ENCODE measurements around the gene YIF1A. TPM values are rescaled to one million over a fixed set of nuclear protein-coding genes. Genes with fewer than 3 reads are reported as not detected.

Gene YIF1A
- total RNA-seq, 1 donor, result 182 TPM

- peaks cover 36% of the 10 kb centered on the region for H3K79me2 ChIP-seq (ENCODE audit: insufficient read depth, low read length)
- H3K27me3 ChIP-seq (ENCODE audit: insufficient read depth, low read length), result no peaks in the 10 kb centered on the region
- no peak overlapping the region for H3K4me2 ChIP-seq (ENCODE audit: insufficient read depth, low read length)
- no peak overlapping the region for H3K27ac ChIP-seq (ENCODE audit: low read depth, low read length)
- DNase-seq (ENCODE audit: insufficient read length, low spot score, missing footprints), result no peak
- peaks cover 36% of the 10 kb centered on the region for H3K36me3 ChIP-seq (ENCODE audit: insufficient read depth, low read length)
- TF ChIP-seq, protein P1, sequence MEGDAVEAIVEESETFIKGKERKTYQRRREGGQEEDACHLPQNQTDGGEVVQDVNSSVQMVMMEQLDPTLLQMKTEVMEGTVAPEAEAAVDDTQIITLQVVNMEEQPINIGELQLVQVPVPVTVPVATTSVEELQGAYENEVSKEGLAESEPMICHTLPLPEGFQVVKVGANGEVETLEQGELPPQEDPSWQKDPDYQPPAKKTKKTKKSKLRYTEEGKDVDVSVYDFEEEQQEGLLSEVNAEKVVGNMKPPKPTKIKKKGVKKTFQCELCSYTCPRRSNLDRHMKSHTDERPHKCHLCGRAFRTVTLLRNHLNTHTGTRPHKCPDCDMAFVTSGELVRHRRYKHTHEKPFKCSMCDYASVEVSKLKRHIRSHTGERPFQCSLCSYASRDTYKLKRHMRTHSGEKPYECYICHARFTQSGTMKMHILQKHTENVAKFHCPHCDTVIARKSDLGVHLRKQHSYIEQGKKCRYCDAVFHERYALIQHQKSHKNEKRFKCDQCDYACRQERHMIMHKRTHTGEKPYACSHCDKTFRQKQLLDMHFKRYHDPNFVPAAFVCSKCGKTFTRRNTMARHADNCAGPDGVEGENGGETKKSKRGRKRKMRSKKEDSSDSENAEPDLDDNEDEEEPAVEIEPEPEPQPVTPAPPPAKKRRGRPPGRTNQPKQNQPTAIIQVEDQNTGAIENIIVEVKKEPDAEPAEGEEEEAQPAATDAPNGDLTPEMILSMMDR (IDR thresholded peaks at IDR 0.05; ENCODE audit: extremely low read depth, low read depth, low read length), result no peak
- H4K20me1 ChIP-seq (ENCODE audit: insufficient read depth, low read length), result peaks cover 36% of the 10 kb centered on the region
- H3K4me1 ChIP-seq (ENCODE audit: insufficient read depth, low read length), result peaks cover 37% of the 10 kb centered on the region
- no peaks in the 10 kb centered on the region for H3K9me3 ChIP-seq (ENCODE audit: low read depth, low read length)
- no peak overlapping the region for H2AFZ ChIP-seq (ENCODE audit: low read length)
- H3K4me3 ChIP-seq (ENCODE audit: insufficient read depth, low read length), result no peak overlapping the region
Observed at GRCh38 chr11:66333220-66333877, 44.4 kb upstream of the YIF1A start.

DNA sequence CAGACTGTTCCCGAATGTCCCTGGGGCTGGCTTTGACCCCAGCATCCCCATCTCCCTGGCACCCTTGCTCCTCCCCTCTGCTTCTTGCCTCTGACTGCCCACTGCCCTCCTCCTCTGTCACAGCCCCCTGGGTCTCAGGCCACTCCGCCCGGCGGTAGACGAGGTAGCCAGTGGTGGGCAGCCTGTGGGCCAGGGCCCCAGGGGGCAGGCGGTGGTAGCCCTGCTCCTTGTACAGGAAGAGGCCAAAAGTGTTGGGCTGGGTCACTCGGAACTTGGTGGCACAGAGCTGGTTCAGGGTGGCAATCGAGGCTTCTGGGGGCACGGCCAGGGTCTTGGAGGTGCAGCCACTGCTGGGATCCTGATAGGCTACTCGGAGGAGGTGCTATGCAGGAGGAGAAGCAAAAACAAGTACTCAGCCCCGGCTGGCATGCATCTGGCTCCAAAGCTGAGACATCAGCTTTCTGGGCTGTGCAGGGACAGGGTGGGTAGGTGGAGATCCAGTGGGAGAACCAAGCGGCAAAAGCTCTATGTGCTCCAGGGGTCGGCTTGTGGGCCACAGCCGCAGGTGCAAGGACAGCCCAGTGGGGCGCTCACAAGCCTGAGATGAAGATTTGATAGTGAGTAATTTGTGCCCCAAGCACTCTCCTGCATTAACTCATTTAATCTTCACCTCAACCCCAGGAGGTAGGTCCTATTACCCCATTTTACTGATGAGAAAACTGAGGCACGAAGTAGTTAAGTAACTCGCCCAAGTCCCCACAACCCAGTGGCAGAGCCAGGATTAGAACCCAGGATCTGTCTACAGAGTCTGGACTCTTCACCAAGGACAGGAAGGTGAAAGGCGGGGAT, 43.7 kb upstream of the YIF1A start:
- H4K20me1 ChIP-seq (ENCODE audit: insufficient read depth, low read length), result peaks cover 36% of the 10 kb centered on the region
- H3K27ac ChIP-seq (ENCODE audit: low read depth, low read length), result no peak overlapping the region
- peaks cover 39% of the 10 kb centered on the region for H3K4me1 ChIP-seq (ENCODE audit: insufficient read depth, low read length)

GRCh38 chr11:66331542-66332370, 42.8 kb upstream of the YIF1A start:
- TF ChIP-seq, protein P1 (IDR thresholded peaks at IDR 0.05; ENCODE audit: extremely low read depth, low read depth, low read length), result no peak
- no peaks in the 10 kb centered on the region for H3K27me3 ChIP-seq (ENCODE audit: insufficient read depth, low read length)
- H4K20me1 ChIP-seq (ENCODE audit: insufficient read depth, low read length), result peaks cover 32% of the 10 kb centered on the region
- H3K9me3 ChIP-seq (ENCODE audit: low read depth, low read length), result no peaks in the 10 kb centered on the region
- no peak overlapping the region for H3K27ac ChIP-seq (ENCODE audit: low read depth, low read length)
- H3K4me1 ChIP-seq (ENCODE audit: insufficient read depth, low read length), result peaks cover 39% of the 10 kb centered on the region
- peaks cover 36% of the 10 kb centered on the region for H3K79me2 ChIP-seq (ENCODE audit: insufficient read depth, low read length)
- no peak overlapping the region for H3K4me2 ChIP-seq (ENCODE audit: insufficient read depth, low read length)
- no peak overlapping the region for H3K4me3 ChIP-seq (ENCODE audit: insufficient read depth, low read length)
- peak; percentile 56 for DNase-seq (ENCODE audit: insufficient read length, low spot score, missing footprints)
- no peak overlapping the region for H2AFZ ChIP-seq (ENCODE audit: low read length)
- peaks cover 30% of the 10 kb centered on the region for H3K36me3 ChIP-seq (ENCODE audit: insufficient read depth, low read length)

More for the DNA sequence above, 43.7 kb upstream of the YIF1A start:
- peaks cover 36% of the 10 kb centered on the region for H3K79me2 ChIP-seq (ENCODE audit: insufficient read depth, low read length)
- H3K4me3 ChIP-seq (ENCODE audit: insufficient read depth, low read length), result no peak overlapping the region
- H3K9me3 ChIP-seq (ENCODE audit: low read depth, low read length), result no peaks in the 10 kb centered on the region
- H3K4me2 ChIP-seq (ENCODE audit: insufficient read depth, low read length), result no peak overlapping the region
- peak; percentile 36 for DNase-seq (ENCODE audit: insufficient read length, low spot score, missing footprints)
- H3K27me3 ChIP-seq (ENCODE audit: insufficient read depth, low read length), result no peaks in the 10 kb centered on the region
- H3K36me3 ChIP-seq (ENCODE audit: insufficient read depth, low read length), result peaks cover 33% of the 10 kb centered on the region
- H2AFZ ChIP-seq (ENCODE audit: low read length), result no peak overlapping the region
- TF ChIP-seq, protein P1 (IDR thresholded peaks at IDR 0.05; ENCODE audit: extremely low read depth, low read depth, low read length), result no peak
